ENCODE measurements around the gene GPR31.

Gene GPR31

DNA sequence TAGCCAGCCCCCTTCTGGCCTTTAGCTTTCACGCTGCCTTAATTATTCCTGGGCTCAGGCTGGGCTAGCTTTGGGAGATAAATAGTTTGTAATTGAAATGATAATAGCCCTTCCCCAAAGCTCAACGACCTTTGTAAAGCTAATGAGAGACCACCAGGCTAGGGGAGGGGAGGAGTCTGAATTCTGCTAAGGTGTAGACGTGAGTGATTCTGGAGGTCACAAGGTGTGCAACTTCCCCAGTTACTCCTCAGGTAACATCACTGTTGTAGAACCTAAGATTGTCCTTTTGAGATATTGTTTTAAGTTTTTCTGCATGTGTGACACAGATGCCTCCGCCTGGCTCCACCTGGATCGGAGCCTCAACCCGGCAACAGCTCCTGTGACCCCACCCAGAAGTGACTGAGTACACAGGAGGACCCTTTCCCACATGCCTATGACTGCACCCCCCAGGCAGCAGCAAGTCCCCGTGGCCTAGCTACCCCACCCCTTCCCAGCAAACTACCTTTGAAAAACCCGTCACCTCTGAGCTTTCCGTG lies 5.8 kb upstream of the GPR31 start:
- no peak for TF ChIP-seq LEF1 (IDR thresholded peaks at IDR 0.05; ENCODE audit: borderline replicate concordance)
- TF ChIP-seq L3MBTL2 (conservative IDR thresholded peaks at IDR 0.05): no peak
- no peak for TF ChIP-seq PKNOX1 (IDR thresholded peaks at IDR 0.05)
- no peak for TF ChIP-seq SP1 (IDR thresholded peaks at IDR 0.05)
- no peak for TF ChIP-seq NFRKB (IDR thresholded peaks at IDR 0.05)
- no peak for TF ChIP-seq BHLHE40 (IDR thresholded peaks at IDR 0.05; ENCODE audit: borderline replicate concordance)
- TF ChIP-seq ARNT (IDR thresholded peaks at IDR 0.05): no peak
- TF ChIP-seq ZNF384 (IDR thresholded peaks at IDR 0.05): no peak
- TF ChIP-seq HDGF (IDR thresholded peaks at IDR 0.05; ENCODE audit: borderline replicate concordance): no peak
- TF ChIP-seq TARDBP (IDR thresholded peaks at IDR 0.05): no peak
- no peak for TF ChIP-seq SUZ12 (IDR thresholded peaks at IDR 0.05)
- no peak for TF ChIP-seq ELF4 (IDR thresholded peaks at IDR 0.05)
- TF ChIP-seq FOXA1 (IDR thresholded peaks at IDR 0.05): no peak
- no peak for TF ChIP-seq FOXK2 (IDR thresholded peaks at IDR 0.05)
- TF ChIP-seq FOXM1 (IDR thresholded peaks at IDR 0.05; ENCODE audit: borderline replicate concordance): no peak
- TF ChIP-seq CTBP1 (IDR thresholded peaks at IDR 0.05; ENCODE audit: borderline replicate concordance): no peak
- no peak for DNase-seq (ENCODE audit: extremely low spot score)
- CTCF ChIA-PET: interaction anchor here (1.0 kb wide), 1 partner anchor 188 kb away, joined by 6 read pairs; no protein-coding TSS in a partner anchor
- POLR2A ChIA-PET: no interaction called here

DNA sequence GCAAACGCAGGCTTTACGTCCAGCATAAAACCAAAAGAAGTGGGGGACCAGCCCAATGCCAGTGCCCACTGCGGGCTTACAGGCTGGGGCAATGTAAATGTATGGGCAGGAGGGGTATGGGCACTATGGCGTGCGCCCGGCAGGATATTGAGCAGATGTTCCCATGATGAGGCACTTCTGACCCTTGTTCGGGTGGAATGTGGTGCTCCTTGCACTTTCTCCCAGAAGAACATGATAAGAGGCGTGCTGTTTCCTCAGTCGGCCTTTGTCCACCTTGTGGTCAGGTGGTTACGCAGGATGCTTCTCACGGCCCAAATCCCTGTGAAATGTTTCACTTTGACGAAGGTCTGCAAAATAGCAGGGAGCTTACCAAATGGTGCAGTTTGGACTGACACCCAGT lies 4.8 kb upstream of the GPR31 start:
- no peak for TF ChIP-seq L3MBTL2 (conservative IDR thresholded peaks at IDR 0.05)
- no peak for TF ChIP-seq CTBP1 (IDR thresholded peaks at IDR 0.05; ENCODE audit: borderline replicate concordance)
- no peak for TF ChIP-seq SP1 (IDR thresholded peaks at IDR 0.05)
- no peak for TF ChIP-seq BHLHE40 (IDR thresholded peaks at IDR 0.05; ENCODE audit: borderline replicate concordance)
- TF ChIP-seq FOXK2 (IDR thresholded peaks at IDR 0.05): no peak
- no peak for TF ChIP-seq SUZ12 (IDR thresholded peaks at IDR 0.05)
- ChIA-PET POLR2A (no interaction called here), CTCF (no interaction called here)
- DNase-seq (ENCODE audit: extremely low spot score): no peak

DNA sequence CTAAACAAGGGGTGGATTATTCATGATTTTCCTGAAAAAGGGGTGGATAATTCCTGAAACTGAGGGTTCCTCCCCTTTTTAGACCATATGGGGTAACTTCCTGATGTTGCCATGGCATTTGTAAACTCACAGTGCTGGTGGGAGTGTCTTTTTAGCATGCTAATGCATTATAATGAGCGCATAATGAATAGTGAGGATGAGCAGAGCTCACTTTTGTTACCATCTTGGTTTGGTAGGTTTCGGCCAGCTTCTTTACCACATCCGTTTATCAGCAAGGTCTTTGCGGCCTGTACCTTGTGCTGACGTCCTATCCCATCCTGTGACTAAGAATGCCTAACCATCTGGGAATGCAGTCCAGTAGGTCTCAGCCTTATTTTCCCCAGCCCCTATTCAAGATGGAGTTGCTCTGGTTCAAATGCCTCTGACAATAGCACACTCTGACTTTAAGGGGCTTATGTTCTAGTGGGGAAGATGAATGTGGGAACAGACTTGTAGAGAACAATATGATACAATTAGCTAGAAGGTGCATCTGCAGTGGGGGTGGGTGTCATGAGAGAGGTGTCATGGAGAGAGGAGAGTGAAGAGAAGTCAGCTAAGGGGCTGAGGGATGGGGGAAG lies 4.2 kb upstream of the GPR31 start:
- TF ChIP-seq PKNOX1 (IDR thresholded peaks at IDR 0.05): no peak
- TF ChIP-seq FOXK2 (IDR thresholded peaks at IDR 0.05): no peak
- no peak for TF ChIP-seq CTBP1 (IDR thresholded peaks at IDR 0.05; ENCODE audit: borderline replicate concordance)
- no peak for TF ChIP-seq ZNF384 (IDR thresholded peaks at IDR 0.05)
- no peak for TF ChIP-seq ELF4 (IDR thresholded peaks at IDR 0.05)
- TF ChIP-seq LEF1 (IDR thresholded peaks at IDR 0.05; ENCODE audit: borderline replicate concordance): no peak
- TF ChIP-seq SP1 (IDR thresholded peaks at IDR 0.05): no peak
- TF ChIP-seq NFRKB (IDR thresholded peaks at IDR 0.05): no peak
- no peak for TF ChIP-seq ARNT (IDR thresholded peaks at IDR 0.05)
- TF ChIP-seq HDGF (IDR thresholded peaks at IDR 0.05; ENCODE audit: borderline replicate concordance): no peak
- TF ChIP-seq BHLHE40 (IDR thresholded peaks at IDR 0.05; ENCODE audit: borderline replicate concordance): no peak
- no peak for TF ChIP-seq FOXA1 (IDR thresholded peaks at IDR 0.05)
- TF ChIP-seq L3MBTL2 (conservative IDR thresholded peaks at IDR 0.05): no peak
- no peak for TF ChIP-seq FOXM1 (IDR thresholded peaks at IDR 0.05; ENCODE audit: borderline replicate concordance)
- TF ChIP-seq TARDBP (IDR thresholded peaks at IDR 0.05): no peak
- TF ChIP-seq SUZ12 (IDR thresholded peaks at IDR 0.05): no peak
- POLR2A ChIA-PET: no interaction called here
- no peak for DNase-seq (ENCODE audit: extremely low spot score)
- CTCF ChIA-PET: no interaction called here

- no peak for DNase-seq (ENCODE audit: extremely low spot score)
- no peak for TF ChIP-seq PKNOX1 (IDR thresholded peaks at IDR 0.05)
- no peak for TF ChIP-seq TARDBP (IDR thresholded peaks at IDR 0.05)
- TF ChIP-seq LEF1 (IDR thresholded peaks at IDR 0.05; ENCODE audit: borderline replicate concordance): no peak
- no peak for TF ChIP-seq ZNF384 (IDR thresholded peaks at IDR 0.05)
- TF ChIP-seq ELF4 (IDR thresholded peaks at IDR 0.05): no peak
- TF ChIP-seq HDGF (IDR thresholded peaks at IDR 0.05; ENCODE audit: borderline replicate concordance): no peak
- no peak for TF ChIP-seq FOXM1 (IDR thresholded peaks at IDR 0.05; ENCODE audit: borderline replicate concordance)
- no peak for TF ChIP-seq L3MBTL2 (conservative IDR thresholded peaks at IDR 0.05)
- TF ChIP-seq NFRKB (IDR thresholded peaks at IDR 0.05): no peak
- no peak for TF ChIP-seq FOXK2 (IDR thresholded peaks at IDR 0.05)
- TF ChIP-seq SP1 (IDR thresholded peaks at IDR 0.05): no peak
- TF ChIP-seq CTBP1 (IDR thresholded peaks at IDR 0.05; ENCODE audit: borderline replicate concordance): no peak
- no peak for TF ChIP-seq ARNT (IDR thresholded peaks at IDR 0.05)
- no peak for TF ChIP-seq FOXA1 (IDR thresholded peaks at IDR 0.05)
- no peak for TF ChIP-seq SUZ12 (IDR thresholded peaks at IDR 0.05)
- TF ChIP-seq BHLHE40 (IDR thresholded peaks at IDR 0.05; ENCODE audit: borderline replicate concordance): no peak
- ChIA-PET CTCF (no interaction called here), POLR2A (no interaction called here)
These were observed 366 bp downstream of the GPR31 start for GRCh38 chr6:167157414-167157813.

DNA sequence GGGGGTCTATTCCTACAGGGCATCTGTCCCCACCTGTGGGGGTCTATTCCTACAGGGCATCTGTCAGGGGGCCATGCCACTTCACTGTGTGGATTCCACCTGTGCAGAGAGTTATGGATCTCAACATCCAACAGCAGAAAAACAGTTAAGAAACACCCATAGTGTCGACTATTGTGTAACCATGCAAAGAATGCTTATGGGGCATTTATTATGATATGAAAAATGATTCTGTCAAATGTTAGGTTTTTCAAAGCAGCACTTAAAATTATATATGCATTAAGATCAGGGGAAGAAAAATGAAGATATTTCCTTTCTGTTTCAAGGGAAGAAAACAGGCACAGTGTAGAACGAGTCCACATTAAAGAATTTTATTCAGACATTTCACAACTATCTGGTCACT lies 2.9 kb downstream of the GPR31 start:
- POLR2A ChIA-PET: no interaction called here
- no peak for DNase-seq (ENCODE audit: extremely low spot score)
- CTCF ChIA-PET: no interaction called here
- TF ChIP-seq LEF1 (IDR thresholded peaks at IDR 0.05; ENCODE audit: borderline replicate concordance): no peak
- no peak for TF ChIP-seq SP1 (IDR thresholded peaks at IDR 0.05)
- TF ChIP-seq TARDBP (IDR thresholded peaks at IDR 0.05): no peak
- TF ChIP-seq CTBP1 (IDR thresholded peaks at IDR 0.05; ENCODE audit: borderline replicate concordance): no peak
- TF ChIP-seq ARNT (IDR thresholded peaks at IDR 0.05): no peak
- no peak for TF ChIP-seq ELF4 (IDR thresholded peaks at IDR 0.05)
- no peak for TF ChIP-seq FOXM1 (IDR thresholded peaks at IDR 0.05; ENCODE audit: borderline replicate concordance)
- TF ChIP-seq SUZ12 (IDR thresholded peaks at IDR 0.05): no peak
- TF ChIP-seq NFRKB (IDR thresholded peaks at IDR 0.05): no peak
- TF ChIP-seq ZNF384 (IDR thresholded peaks at IDR 0.05): no peak
- no peak for TF ChIP-seq BHLHE40 (IDR thresholded peaks at IDR 0.05; ENCODE audit: borderline replicate concordance)
- TF ChIP-seq HDGF (IDR thresholded peaks at IDR 0.05; ENCODE audit: borderline replicate concordance): no peak
- TF ChIP-seq FOXK2 (IDR thresholded peaks at IDR 0.05): no peak
- TF ChIP-seq PKNOX1 (IDR thresholded peaks at IDR 0.05): no peak

Measured in HEK293T (cell line).